ENCODE data around the gene A1BG. TPM values are rescaled to one million over a fixed set of nuclear protein-coding genes. Genes with fewer than 3 reads are reported as not detected.

The A1BG gene
- total and polyA plus RNA-seq, 2 of the 8 experiments (the other 6 are each of a cell fraction or from before 2014, with no cell fraction given), result 20.8 to 69.6 TPM

- TF ChIP-seq NRF1 (IDR thresholded peaks at IDR 0.05; ENCODE audit: low read depth, low read length) (peak; percentile 82), KDM5A (IDR thresholded peaks at IDR 0.05; ENCODE audit: low read length) (peak; percentile 79; the same call in 1 of the 2 replicates), POU5F1 (IDR thresholded peaks at IDR 0.05; ENCODE audit: low read depth, low read length) (no peak), HDAC2 (IDR thresholded peaks at IDR 0.05; ENCODE audit: borderline replicate concordance in 1 of 2, low read depth in 2 of 2, low read length in 2 of 2) (no peak), ATF2 (IDR thresholded peaks at IDR 0.05; ENCODE audit: low read length) (no peak), GABPA (IDR thresholded peaks at IDR 0.05; ENCODE audit: borderline replicate concordance, insufficient read depth, low read length) (peak; percentile 89), TAF7 (optimal IDR thresholded peaks at IDR 0.05; ENCODE audit: borderline replicate concordance, low read depth, low read length) (no peak), SIRT6 (IDR thresholded peaks at IDR 0.05; ENCODE audit: low read length) (no peak), CBX8 (IDR thresholded peaks at IDR 0.05; ENCODE audit: borderline replicate concordance, low read depth, low read length) (no peak), TBP (IDR thresholded peaks at IDR 0.05; ENCODE audit: low read depth, low read length) (peak; percentile 91), KDM1A (IDR thresholded peaks at IDR 0.05; ENCODE audit: borderline replicate concordance, low read length) (no peak), ASH2L (IDR thresholded peaks at IDR 0.05; ENCODE audit: low read length) (peak; percentile 73), TEAD4 (IDR thresholded peaks at IDR 0.05; ENCODE audit: low read depth, low read length) (0 out of 2 replicates have a peak, but pooled peaks have one; percentile 22), CBX5 (IDR thresholded peaks at IDR 0.05; ENCODE audit: low read depth, low read length) (no peak), SP2 (IDR thresholded peaks at IDR 0.05; ENCODE audit: low read length) (peak; percentile 92), MAFK (IDR thresholded peaks at IDR 0.05; ENCODE audit: low read depth, low read length) (no peak), JUND (IDR thresholded peaks at IDR 0.05; ENCODE audit: low read length) (no peak)
Observed at GRCh38 chr19:58362272-58362994, 9.1 kb upstream of the A1BG start, which contains the start of gene ZNF497 (continued).
